Adrenal gland (tissue), 5 donors: ENCODE measurements around the gene SNCB.

Experiments used
- CTCF ChIP-seq, 6 experiments: fragments of 450-650 bp in 4 of 6; fragments of 200-600 bp in 2 of 6; sonication (generic) in 1 of 6; IDR thresholded peaks; 1 replicate in 5 of 6; 2 replicates in 1 of 6; pipeline versions ENCODE4 v1.5.1 to v1.8.0; 2016 to 2021; ENCODE audit warnings: antibody characterized with exemption in 6 of 6, mild to moderate bottlenecking in 2 of 6, moderate library complexity in 1 of 6
- POLR2A ChIP-seq, 2 donors: fragments of 450-650 bp; IDR thresholded peaks; one replicate each; pipeline ENCODE4 v1.6.1; 2017; ENCODE audit warnings: antibody characterized with exemption in 2 of 2, mild to moderate bottlenecking in 2 of 2, moderate library complexity in 1 of 2
- donor health status: DM: no; HTN: no; CAD: no.

- TF ChIP-seq POLR2A (IDR thresholded peaks at IDR 0.05) (no peak), CTCF (IDR thresholded peaks at IDR 0.05) (no peak)
These were observed 19.9 kb downstream of the SNCB start for GRCh38 chr5:176610435-176610773.
